HG03460 (cell line): ENCODE results near the gene CHRNG.
"Not testable (repeated sequence)": the region's sequence is repeated elsewhere in the genome, so short reads cannot be mapped to it uniquely, and the experiment has no call there.

Experiments
- ATAC-seq: cut with Tn5 transposase; IDR thresholded peaks from one replicate; pipeline ENCODE4 v1.9.1; 2021; ENCODE audit not compliant: unreplicated experiment

Gene CHRNG

GRCh38 chr2:232527905-232528470 lies 11.5 kb upstream of the CHRNG start:
- ATAC-seq: no peak

- no peak for ATAC-seq
Observed at GRCh38 chr2:232528746-232529460, 10.6 kb upstream of the CHRNG start.

DNA sequence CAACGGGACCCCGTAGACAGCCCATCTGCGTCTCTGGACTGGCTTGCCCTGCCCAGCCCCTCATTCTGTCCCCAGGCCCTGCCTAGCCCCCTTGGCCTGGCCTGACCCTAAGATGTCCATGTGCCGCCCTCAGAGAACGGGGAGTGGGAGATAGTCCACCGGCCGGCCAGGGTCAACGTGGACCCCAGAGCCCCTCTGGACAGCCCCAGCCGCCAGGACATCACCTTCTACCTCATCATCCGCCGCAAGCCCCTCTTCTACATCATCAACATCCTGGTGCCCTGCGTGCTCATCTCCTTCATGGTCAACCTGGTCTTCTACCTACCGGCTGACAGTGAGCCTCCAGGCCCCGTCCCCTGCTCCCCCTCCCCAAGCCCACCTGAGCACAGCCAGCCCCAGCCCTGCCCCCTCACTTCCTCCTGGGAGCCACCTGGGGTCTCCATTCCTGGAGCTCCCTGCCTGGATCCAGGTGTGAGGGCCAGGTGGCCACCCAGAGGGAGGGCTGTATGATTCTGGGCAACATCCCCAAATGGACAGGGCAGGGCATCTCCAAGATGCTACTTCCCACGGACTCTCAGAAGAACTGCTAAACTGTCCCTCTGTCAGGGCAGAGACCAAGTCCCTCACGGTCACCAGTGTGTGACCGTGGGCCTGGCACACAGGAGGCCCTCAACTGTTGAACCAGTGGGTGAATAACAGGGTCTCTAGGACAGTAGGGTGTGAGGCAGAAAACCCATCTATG lies 9.5 kb upstream of the CHRNG start:
- ATAC-seq: no peak

DNA sequence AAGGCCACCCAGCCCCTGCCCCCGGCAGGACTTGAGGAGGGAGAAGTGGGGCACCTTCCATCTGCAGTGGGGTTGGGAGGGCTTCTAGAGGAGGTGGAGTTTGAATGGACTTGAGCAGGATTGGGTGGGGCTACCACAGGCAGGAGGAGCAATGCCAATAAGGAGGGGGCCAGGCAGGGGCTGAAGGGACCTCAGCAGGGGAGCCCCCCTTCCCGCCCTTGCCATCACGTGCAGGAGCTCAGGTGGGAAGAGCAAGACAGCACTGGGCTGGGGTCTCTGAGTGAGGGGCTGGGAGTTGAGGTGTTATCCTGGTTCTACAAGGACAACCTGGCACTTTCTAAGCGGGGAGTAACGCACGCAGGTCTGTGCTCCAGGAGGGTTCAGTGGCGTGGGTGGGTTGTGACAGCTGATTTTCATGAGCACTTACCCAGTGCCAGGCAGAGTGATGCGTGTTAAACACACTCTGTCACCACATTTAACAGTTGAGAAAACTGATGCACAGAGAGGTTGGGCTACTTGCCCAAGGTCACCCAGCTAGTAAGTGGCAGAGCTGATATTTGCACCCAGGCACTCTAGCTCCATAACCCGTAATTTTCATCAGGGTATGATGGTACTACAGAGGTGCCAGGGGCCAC lies 8.7 kb upstream of the CHRNG start:
- no peak for ATAC-seq

DNA sequence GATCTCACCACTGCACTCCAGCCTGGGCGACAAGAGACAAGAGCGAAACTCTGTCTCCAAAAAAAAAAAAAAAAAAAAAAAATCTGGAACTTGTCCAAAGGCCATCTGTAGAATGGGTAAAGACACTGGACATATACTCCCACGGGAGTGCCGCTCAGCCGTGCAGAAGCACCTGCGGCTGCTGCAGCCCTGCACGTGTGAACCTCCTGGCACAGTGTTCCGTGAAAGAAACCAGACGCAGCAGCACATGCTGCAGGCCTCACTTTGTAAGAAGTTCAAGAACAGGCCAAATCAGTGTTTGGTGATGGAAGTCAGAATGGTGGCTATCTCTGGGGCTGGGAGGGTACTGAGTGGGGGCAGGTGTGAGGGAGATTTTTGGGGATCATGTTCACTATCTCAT lies 7.1 kb upstream of the CHRNG start:
- no peak for ATAC-seq

DNA sequence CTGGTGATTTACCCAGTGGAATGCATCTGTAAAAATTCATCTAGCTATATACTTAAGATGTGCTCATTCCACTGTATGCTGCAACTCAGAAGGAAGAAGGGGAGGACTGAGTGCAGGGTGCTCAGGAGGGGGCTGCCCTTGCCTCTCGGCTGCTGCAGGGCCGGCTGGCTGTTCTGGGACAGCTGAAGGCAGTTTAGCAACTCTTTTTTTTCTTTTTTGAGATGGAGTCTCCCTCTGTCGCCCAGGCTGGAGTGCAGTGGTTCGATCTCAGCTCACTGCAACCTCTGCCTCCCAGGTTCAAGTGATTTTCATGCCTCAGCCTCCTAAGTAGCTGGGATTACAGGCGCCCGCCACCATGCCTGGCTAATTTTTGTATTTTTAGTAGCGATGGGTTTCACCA lies 6.7 kb upstream of the CHRNG start:
- ATAC-seq: not testable (repeated sequence)

- ATAC-seq: no peak
Observed at GRCh38 chr2:232533944-232534710, 5.4 kb upstream of the CHRNG start.

GRCh38 chr2:232534940-232535651 lies 4.4 kb upstream of the CHRNG start:
- no peak for ATAC-seq

DNA sequence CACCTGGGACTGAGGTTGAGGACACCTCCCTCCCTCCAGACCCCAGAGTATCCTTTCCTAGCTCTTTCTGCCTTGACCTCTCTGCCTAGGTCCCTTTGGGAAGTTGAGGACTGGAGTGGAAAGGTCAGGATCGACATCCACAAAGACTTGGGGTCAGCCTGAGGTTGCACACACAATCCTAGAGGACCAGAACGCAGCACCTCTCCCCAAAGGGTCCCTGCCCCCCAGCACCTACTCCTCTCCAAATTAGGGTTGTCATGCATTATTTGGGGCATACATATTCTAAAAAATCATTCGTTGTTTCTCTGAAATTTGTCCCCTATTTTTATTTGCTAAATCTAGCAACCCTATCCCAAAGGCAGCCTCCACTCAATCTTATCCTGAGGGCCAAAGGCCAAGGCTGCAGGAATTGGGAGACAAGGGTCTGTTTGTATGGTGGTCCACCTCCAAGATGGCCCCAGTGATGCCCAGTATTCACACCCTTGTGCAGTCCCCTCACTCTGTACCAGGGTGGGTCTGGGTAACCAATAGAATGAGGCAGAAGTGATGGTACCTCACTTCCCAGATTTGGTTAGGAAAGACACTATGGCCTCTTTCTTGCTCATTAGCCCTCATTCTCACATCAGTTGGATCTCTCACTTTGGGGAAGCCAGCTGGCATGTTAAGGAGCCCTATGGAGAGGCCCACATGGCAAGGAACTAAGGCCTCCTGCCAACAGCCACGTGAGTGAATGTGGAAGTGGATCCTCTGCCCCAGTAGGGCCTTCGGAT lies 3.5 kb upstream of the CHRNG start:
- ATAC-seq: no peak

GRCh38 chr2:232537079-232537478 lies 2.4 kb upstream of the CHRNG start:
- no peak for ATAC-seq

GRCh38 chr2:232537499-232537898 lies 2.0 kb upstream of the CHRNG start:
- no peak for ATAC-seq

- no peak for ATAC-seq
Observed at GRCh38 chr2:232538671-232539070, 821 bp upstream of the CHRNG start.

DNA sequence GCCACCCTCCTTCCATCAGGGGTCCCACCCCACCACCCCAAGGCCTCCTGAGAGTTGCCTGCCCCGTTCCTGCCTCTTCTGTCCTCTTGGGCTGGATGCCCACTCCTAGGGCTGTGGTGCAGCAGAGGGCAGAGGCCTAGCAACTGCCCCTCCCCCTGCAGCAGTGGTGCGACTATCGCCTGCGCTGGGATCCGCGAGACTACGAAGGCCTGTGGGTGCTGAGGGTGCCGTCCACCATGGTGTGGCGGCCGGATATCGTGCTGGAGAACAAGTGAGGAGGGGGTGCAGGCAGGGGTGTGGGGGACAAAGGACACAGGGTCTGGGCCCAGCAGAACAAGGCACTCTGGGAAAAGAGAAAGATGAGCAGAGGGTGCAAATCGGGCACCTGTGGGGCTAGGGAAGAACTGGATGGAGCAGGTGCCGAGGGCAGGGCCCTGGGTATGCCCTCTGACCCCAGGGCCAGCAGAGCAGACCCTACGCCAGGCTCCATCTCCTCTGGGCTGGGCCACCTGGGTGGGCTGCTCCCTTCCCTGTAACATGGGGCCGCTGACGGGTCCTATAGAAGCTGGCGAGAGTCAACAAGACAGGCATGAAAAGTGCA lies 1.0 kb downstream of the CHRNG start:
- no peak for ATAC-seq

GRCh38 chr2:232541195-232541960 lies 1.9 kb downstream of the CHRNG start:
- ATAC-seq: no peak

- no peak for ATAC-seq
Observed at GRCh38 chr2:232541961-232542714, 2.6 kb downstream of the CHRNG start.

- ATAC-seq: no peak
Observed at GRCh38 chr2:232542715-232543467, 3.4 kb downstream of the CHRNG start.

- no peak for ATAC-seq
Observed at GRCh38 chr2:232543491-232543890, 4.0 kb downstream of the CHRNG start.
